ENCODE measurements around the gene PRPH. TPM values are rescaled to one million over a fixed set of nuclear protein-coding genes. Genes with fewer than 3 reads are reported as not detected.

PRPH gene
- total and polyA plus RNA-seq, 2 of the 8 experiments (the other 6 are each of a cell fraction or from before 2014, with no cell fraction given): 0.79 to 1.4 TPM

DNA sequence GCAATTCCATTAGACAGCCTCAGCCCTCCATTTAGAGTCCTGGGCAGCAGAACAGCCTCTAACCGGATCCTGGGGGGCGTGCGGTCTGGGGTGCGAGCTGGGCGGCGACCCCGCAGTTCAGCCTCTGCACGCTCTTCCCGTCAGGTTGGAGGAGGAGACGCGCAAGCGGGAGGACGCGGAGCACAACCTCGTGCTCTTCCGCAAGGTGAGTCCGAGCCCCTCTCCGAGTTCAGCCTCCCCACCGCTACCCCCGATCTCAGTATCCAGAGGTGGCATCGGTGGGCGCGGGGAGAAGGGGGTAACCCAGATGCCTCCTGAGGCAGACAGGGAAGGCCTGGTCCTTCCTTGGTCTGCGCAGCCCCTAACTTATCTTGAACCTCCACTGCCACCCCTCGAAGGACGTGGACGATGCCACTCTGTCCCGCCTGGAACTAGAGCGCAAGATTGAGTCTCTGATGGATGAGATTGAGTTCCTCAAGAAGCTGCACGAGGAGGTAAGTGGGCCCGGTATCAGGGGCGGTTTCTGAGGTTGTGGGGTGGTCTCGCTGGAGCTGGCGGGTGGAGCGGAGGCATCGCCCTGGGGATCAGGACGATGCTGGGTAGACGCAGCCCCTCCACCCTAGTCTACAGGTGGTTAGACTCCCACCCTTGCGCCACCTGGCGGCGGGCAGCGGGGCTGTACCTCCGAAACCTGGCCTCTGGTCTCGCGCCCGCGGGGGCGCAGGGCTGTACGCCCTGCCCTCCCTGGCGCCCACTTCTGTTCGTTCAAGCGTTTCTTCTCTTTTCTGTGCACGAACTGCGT, 1.3 kb downstream of the PRPH start (continued):
- TF ChIP-seq, protein P1, sequence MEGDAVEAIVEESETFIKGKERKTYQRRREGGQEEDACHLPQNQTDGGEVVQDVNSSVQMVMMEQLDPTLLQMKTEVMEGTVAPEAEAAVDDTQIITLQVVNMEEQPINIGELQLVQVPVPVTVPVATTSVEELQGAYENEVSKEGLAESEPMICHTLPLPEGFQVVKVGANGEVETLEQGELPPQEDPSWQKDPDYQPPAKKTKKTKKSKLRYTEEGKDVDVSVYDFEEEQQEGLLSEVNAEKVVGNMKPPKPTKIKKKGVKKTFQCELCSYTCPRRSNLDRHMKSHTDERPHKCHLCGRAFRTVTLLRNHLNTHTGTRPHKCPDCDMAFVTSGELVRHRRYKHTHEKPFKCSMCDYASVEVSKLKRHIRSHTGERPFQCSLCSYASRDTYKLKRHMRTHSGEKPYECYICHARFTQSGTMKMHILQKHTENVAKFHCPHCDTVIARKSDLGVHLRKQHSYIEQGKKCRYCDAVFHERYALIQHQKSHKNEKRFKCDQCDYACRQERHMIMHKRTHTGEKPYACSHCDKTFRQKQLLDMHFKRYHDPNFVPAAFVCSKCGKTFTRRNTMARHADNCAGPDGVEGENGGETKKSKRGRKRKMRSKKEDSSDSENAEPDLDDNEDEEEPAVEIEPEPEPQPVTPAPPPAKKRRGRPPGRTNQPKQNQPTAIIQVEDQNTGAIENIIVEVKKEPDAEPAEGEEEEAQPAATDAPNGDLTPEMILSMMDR (IDR thresholded peaks at IDR 0.05; ENCODE audit: control extremely low read depth in 1 of 3, insufficient read depth in 1 of 3, low read depth in 1 of 3, low read length in 3 of 3): peak in 2 of 3 experiments; percentile 89; a peak in 3 of 4 replicates
- no peak for TF ChIP-seq EZH2 (IDR thresholded peaks at IDR 0.05; ENCODE audit: low read depth, low read length, severe bottlenecking)
- TF ChIP-seq SIRT6 (IDR thresholded peaks at IDR 0.05; ENCODE audit: low read length): no peak

Measured in H1 (cell line).